Stimulated activated CD4-positive, alpha-beta T cell treated with anti-CD3 and anti-CD28 coated beads, Interleukin-2, amount 100 ng/mL, for 24 hours (primary cell): ENCODE data around the gene RTN4RL1.

ENCODE experiments used
- DNase-seq, 2 donors: peaks; one replicate each; pipeline ENCODE4 v3.0.0-alpha.2; 2020

The RTN4RL1 gene

GRCh38 chr17:1976000-1976682 is 49.0 kb downstream of the RTN4RL1 start:
- no peak for DNase-seq

GRCh38 chr17:1975573-1975972 is 49.6 kb downstream of the RTN4RL1 start:
- DNase-seq, result no peak

- DNase-seq, result peak; percentile 19 to 21
Observed at GRCh38 chr17:1972487-1973160, 52.5 kb downstream of the RTN4RL1 start.

GRCh38 chr17:1970843-1971384 is 54.2 kb downstream of the RTN4RL1 start:
- DNase-seq, result no peak

GRCh38 chr17:1969712-1970111 is 55.4 kb downstream of the RTN4RL1 start:
- DNase-seq, result no peak

GRCh38 chr17:1967213-1967612 is 57.9 kb downstream of the RTN4RL1 start:
- DNase-seq, result peak in 1 of 2 donors; percentile 9

- DNase-seq, result no peak
Observed at GRCh38 chr17:1966274-1967086, 58.7 kb downstream of the RTN4RL1 start.

GRCh38 chr17:1965556-1966273 is 59.4 kb downstream of the RTN4RL1 start:
- DNase-seq, result no peak

- no peak for DNase-seq
Observed at GRCh38 chr17:1963250-1963649, 61.9 kb downstream of the RTN4RL1 start.

- DNase-seq, result no peak
Observed at GRCh38 chr17:1961189-1961588, 63.9 kb downstream of the RTN4RL1 start.

- DNase-seq, result no peak
Observed at GRCh38 chr17:1960545-1960912, 64.6 kb downstream of the RTN4RL1 start.

- DNase-seq, result no peak
Observed at GRCh38 chr17:1959871-1960544, 65.1 kb downstream of the RTN4RL1 start.

GRCh38 chr17:1958134-1958881 is 66.8 kb downstream of the RTN4RL1 start:
- no peak for DNase-seq

GRCh38 chr17:1957037-1957436 is 68.1 kb downstream of the RTN4RL1 start:
- no peak for DNase-seq

- no peak for DNase-seq
Observed at GRCh38 chr17:1956134-1956533, 69.0 kb downstream of the RTN4RL1 start.

- no peak for DNase-seq
Observed at GRCh38 chr17:1953831-1954230, 71.3 kb downstream of the RTN4RL1 start.

GRCh38 chr17:1951920-1952319 is 73.2 kb downstream of the RTN4RL1 start:
- no peak for DNase-seq

GRCh38 chr17:1949754-1950153 is 75.4 kb downstream of the RTN4RL1 start:
- DNase-seq, result no peak

GRCh38 chr17:1948517-1948825 is 76.7 kb downstream of the RTN4RL1 start:
- DNase-seq, result no peak

GRCh38 chr17:1947743-1948516 is 77.2 kb downstream of the RTN4RL1 start:
- no peak for DNase-seq

- DNase-seq, result no peak
Observed at GRCh38 chr17:1947229-1947742, 77.8 kb downstream of the RTN4RL1 start.
